Chondrocyte (in vitro differentiated cells): Measurements from ENCODE around the gene JPH2. TPM values are rescaled to one million over a fixed set of nuclear protein-coding genes. Genes with fewer than 3 reads are reported as not detected.
A peak's percentile ranks its signal among the peaks of the same experiment; 100 is the strongest.

Experiments
- DNase-seq: peaks from one replicate; pipeline ENCODE4 v3.0.0; 2021; ENCODE audit warnings: mixed read lengths, low spot score
- H3K27ac Mint-ChIP-seq: one replicate; pipeline ENCODE4 v1.8.0; 2021; ENCODE audit warnings: mild to moderate bottlenecking, moderate library complexity, mixed read lengths; ENCODE audit not compliant: unreplicated experiment
- H3K27me3 Mint-ChIP-seq: 2 replicates; pipeline ENCODE4 v1.8.0; 2021; ENCODE audit warnings: low read depth, mixed read lengths
- H3K36me3 Mint-ChIP-seq: 2 replicates; pipeline ENCODE4 v1.8.0; 2021; ENCODE audit warnings: low read depth, mixed read lengths
- H3K4me1 Mint-ChIP-seq: 2 replicates; pipeline ENCODE4 v1.8.0; 2021; ENCODE audit warnings: low read depth, mild to moderate bottlenecking, mixed read lengths
- H3K4me3 Mint-ChIP-seq: one replicate; pipeline ENCODE4 v1.8.0; 2021; ENCODE audit warnings: mild to moderate bottlenecking, moderate library complexity, mixed read lengths; ENCODE audit not compliant: unreplicated experiment
- H3K9me3 Mint-ChIP-seq: 2 replicates; pipeline ENCODE4 v1.8.0; 2021; ENCODE audit warnings: low read depth, mixed read lengths
- CTCF ChIP-seq: fragments of 200-600 bp; sonication (generic); IDR thresholded peaks from 2 replicates; pipeline ENCODE4 v1.5.0; 2021; ENCODE audit warnings: antibody characterized with exemption, mild to moderate bottlenecking, moderate library complexity
- total RNA-seq: library from RNA; stranded (reverse); gene quantifications from 3 replicates; pipeline ENCODE4 v1.2.1, GENCODE V29; 2021

JPH2 gene
- total RNA-seq, 1 donor from 2014 or later = 75.9 TPM

DNA sequence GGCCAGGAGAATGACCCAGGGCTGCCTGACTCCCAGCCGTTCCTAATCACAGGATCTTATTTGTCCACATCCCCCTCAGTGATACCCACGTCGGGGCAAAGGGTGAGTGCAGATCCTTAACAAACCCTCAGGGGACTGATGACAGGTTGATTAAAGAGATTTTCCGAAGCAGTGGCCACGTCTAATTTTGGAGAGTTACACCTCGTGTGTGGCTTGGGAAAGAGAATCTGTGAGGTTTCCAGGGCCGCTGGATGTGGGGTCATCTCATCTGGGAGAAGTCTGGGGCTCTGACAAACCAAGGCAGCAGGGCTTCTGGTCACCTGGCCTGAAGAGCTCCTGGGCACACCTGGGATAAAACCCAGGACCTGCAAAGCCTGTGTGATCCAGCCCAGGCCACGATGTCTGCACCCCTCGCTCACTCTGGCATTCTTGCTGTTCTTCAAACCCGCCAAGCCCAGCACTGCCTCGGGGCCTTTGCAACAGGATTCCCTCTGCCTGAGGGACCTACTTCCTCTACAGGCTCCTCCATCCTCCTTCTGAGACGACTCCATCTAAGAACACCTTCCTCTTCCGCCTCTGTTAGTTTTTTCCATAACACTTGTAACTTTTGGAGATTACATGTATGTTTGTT lies 4.7 kb downstream of the JPH2 start:
- Mint-ChIP-seq H3K27me3 (no peaks in the 10 kb centered on the region), H3K4me1 (peaks cover 91% of the 10 kb centered on the region), H3K27ac (peak overlapping the region; percentile 99), H3K36me3 (peaks cover 4% of the 10 kb centered on the region), H3K4me3 (peak overlapping the region; percentile 91), H3K9me3 (no peaks in the 10 kb centered on the region)
- TF ChIP-seq CTCF = no peak
- DNase-seq = no peak

- H3K27ac Mint-ChIP-seq = peak overlapping the region; percentile 99
- peaks cover 93% of the 10 kb centered on the region for H3K4me1 Mint-ChIP-seq
Measured at GRCh38 chr20:44181611-44182010, 5.4 kb downstream of the JPH2 start.

GRCh38 chr20:44180814-44181213 lies 6.2 kb downstream of the JPH2 start:
- no peaks in the 10 kb centered on the region for H3K9me3 Mint-ChIP-seq
- no peaks in the 10 kb centered on the region for H3K27me3 Mint-ChIP-seq
- peaks cover 89% of the 10 kb centered on the region for H3K4me1 Mint-ChIP-seq
- peak overlapping the region; percentile 91 for H3K4me3 Mint-ChIP-seq
- peaks cover 10% of the 10 kb centered on the region for H3K36me3 Mint-ChIP-seq
- peak overlapping the region; percentile 99 for H3K27ac Mint-ChIP-seq
- TF ChIP-seq CTCF = no peak
- no peak for DNase-seq

More at GRCh38 chr20:44181611-44182010, 5.4 kb downstream of the JPH2 start:
- Mint-ChIP-seq H3K36me3 (peaks cover 7% of the 10 kb centered on the region), H3K27me3 (no peaks in the 10 kb centered on the region), H3K9me3 (no peaks in the 10 kb centered on the region), H3K4me3 (peak overlapping the region; percentile 91)
- no peak for TF ChIP-seq CTCF
- DNase-seq = no peak

GRCh38 chr20:44176833-44177534 lies 10.0 kb downstream of the JPH2 start:
- no peaks in the 10 kb centered on the region for H3K9me3 Mint-ChIP-seq
- no peak for TF ChIP-seq CTCF
- H3K4me3 Mint-ChIP-seq = no peak overlapping the region
- no peaks in the 10 kb centered on the region for H3K27me3 Mint-ChIP-seq
- DNase-seq = no peak
- H3K27ac Mint-ChIP-seq = peak overlapping the region; percentile 41
- peaks cover 15% of the 10 kb centered on the region for H3K36me3 Mint-ChIP-seq
- H3K4me1 Mint-ChIP-seq = peaks cover 66% of the 10 kb centered on the region

GRCh38 chr20:44174996-44175765 lies 11.8 kb downstream of the JPH2 start:
- no peak overlapping the region for H3K4me3 Mint-ChIP-seq
- no peaks in the 10 kb centered on the region for H3K9me3 Mint-ChIP-seq
- DNase-seq = no peak
- peaks cover 21% of the 10 kb centered on the region for H3K36me3 Mint-ChIP-seq
- no peak for TF ChIP-seq CTCF
- no peaks in the 10 kb centered on the region for H3K27me3 Mint-ChIP-seq
- H3K27ac Mint-ChIP-seq = no peak overlapping the region
- peaks cover 65% of the 10 kb centered on the region for H3K4me1 Mint-ChIP-seq
